Measurements from ENCODE around the gene ANXA4.
"Not testable (repeated sequence)": the region's sequence is repeated elsewhere in the genome, so short reads cannot be mapped to it uniquely, and the experiment has no call there.

Gene ANXA4

DNA sequence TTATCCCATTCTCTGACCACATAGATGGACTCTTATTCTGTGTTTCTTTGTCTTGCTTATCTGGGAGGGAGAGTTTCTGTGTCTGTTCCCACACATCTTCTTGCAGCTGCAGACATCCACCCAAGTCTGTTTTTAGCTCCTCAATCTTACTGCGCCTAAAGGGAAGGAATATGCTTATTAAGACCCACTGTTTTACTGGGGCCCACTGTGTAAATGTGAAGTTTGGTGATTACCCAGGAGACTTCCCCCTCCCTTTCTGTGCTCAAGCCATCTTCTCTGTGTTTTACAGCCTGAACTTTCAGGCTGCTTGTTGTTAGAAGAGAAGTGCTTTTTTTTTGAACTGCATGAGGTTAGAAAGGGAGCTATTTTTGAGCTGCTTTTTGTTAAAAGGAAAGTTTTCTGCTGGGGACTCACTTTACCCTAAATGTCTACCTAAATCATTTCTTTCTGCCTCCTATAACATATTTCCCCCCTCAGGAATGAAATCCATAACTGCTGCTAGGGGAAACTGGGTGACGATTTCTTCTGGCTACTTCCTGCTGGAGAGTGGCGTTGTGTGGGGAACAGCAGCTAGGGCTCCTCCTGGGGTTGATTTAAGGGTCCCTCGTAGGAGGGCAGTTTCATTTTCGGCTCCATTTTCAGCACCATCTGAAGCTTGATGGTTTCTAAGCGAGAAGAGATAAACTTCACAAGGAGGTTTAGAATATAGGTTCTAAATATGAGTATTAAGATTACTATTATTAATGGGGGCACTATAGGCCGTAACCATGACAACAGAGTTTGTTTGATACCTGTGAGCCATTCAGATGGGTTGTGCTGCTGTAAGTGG is 48.1 kb downstream of the ANXA4 start:
- Histone ChIP-seq H3K27me3 (ENCODE audit: control insufficient read depth, insufficient read depth, low read length) (no peaks in the 10 kb centered on the region), H3K4me3 (ENCODE audit: low read length) (no peak overlapping the region), H3K9ac (ENCODE audit: low read length) (no peak overlapping the region), H3K9me3 (ENCODE audit: control insufficient read depth, low read length) (no peaks in the 10 kb centered on the region), H3K36me3 (ENCODE audit: control insufficient read depth, insufficient read depth, low read length) (peaks cover 3% of the 10 kb centered on the region), H3K4me1 (ENCODE audit: control insufficient read depth, insufficient read depth, low read length) (peaks cover 7% of the 10 kb centered on the region)

DNA sequence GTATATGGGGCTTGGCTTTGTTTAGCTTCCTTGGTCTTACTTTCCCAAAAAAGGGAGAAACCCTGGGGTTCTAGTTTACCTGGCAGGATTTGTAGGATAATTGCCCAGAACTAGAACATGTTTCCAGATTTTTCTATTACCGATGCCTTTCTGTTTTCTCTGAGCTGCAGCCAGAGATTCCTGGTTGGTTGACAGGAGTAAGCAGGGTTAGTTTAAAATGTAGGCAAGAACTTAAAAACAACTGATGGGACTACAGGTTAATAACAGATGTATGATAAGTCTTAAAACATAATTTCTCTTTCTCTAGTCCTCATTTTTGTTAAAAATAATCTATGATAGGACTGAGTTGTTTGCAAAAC is 48.6 kb downstream of the ANXA4 start:
- Histone ChIP-seq H3K4me3 (ENCODE audit: low read length) (no peak overlapping the region), H3K9me3 (ENCODE audit: control insufficient read depth, low read length) (no peaks in the 10 kb centered on the region), H3K27me3 (ENCODE audit: control insufficient read depth, insufficient read depth, low read length) (no peaks in the 10 kb centered on the region), H3K4me1 (ENCODE audit: control insufficient read depth, insufficient read depth, low read length) (peaks cover 7% of the 10 kb centered on the region), H3K36me3 (ENCODE audit: control insufficient read depth, insufficient read depth, low read length) (peaks cover 3% of the 10 kb centered on the region), H3K9ac (ENCODE audit: low read length) (no peak overlapping the region)

DNA sequence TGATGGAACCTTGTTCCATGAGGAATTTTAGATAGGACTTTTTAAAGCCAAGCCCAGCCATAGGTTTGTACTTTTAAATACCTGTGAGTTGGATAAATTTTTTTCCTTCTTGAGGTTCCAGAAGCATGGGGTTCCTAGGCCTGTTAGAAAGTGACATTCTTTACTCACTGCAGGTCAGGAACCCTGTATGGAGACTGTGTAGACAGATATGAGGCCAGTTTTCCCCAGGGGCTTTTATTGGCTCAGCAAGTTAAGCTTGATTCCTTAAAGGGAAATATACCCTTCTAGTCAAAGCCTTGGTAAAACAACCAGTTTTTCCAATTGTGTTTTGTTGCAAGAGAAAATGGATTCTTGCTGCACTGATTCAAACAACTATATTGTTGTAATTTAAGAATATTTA is 49.1 kb downstream of the ANXA4 start:
- Histone ChIP-seq H3K36me3 (ENCODE audit: control insufficient read depth, insufficient read depth, low read length) (peaks cover 3% of the 10 kb centered on the region), H3K9ac (ENCODE audit: low read length) (no peak overlapping the region), H3K4me1 (ENCODE audit: control insufficient read depth, insufficient read depth, low read length) (peaks cover 7% of the 10 kb centered on the region), H3K9me3 (ENCODE audit: control insufficient read depth, low read length) (no peaks in the 10 kb centered on the region), H3K27me3 (ENCODE audit: control insufficient read depth, insufficient read depth, low read length) (no peaks in the 10 kb centered on the region), H3K4me3 (ENCODE audit: low read length) (no peak overlapping the region)

DNA sequence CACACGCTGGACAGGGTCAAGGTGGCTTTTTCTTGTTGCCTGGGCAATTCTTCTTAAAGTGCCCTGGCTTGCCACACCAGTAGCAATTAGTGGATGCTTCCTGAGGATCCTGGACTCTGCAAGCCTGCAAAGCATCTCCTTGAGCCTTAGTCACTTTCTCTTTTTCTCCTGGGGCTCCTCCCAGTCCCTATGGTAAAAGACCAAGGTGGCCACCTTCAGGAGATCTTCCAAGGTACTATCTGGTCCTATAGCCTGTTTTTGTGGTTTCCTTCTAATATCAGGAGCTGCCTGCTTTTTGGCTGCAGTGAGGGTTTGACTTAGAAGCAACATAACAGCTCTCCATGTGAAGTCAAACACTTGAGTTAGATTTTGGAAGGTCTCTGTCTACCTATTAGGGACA is 54.2 kb downstream of the ANXA4 start:
- H3K4me3 ChIP-seq (ENCODE audit: low read length) = no peak overlapping the region
- H3K36me3 ChIP-seq (ENCODE audit: control insufficient read depth, insufficient read depth, low read length) = peaks cover 5% of the 10 kb centered on the region
- no peaks in the 10 kb centered on the region for H3K9me3 ChIP-seq (ENCODE audit: control insufficient read depth, low read length)
- H3K27me3 ChIP-seq (ENCODE audit: control insufficient read depth, insufficient read depth, low read length) = no peaks in the 10 kb centered on the region
- H3K9ac ChIP-seq (ENCODE audit: low read length) = no peak overlapping the region
- peaks cover 48% of the 10 kb centered on the region for H3K4me1 ChIP-seq (ENCODE audit: control insufficient read depth, insufficient read depth, low read length)

DNA sequence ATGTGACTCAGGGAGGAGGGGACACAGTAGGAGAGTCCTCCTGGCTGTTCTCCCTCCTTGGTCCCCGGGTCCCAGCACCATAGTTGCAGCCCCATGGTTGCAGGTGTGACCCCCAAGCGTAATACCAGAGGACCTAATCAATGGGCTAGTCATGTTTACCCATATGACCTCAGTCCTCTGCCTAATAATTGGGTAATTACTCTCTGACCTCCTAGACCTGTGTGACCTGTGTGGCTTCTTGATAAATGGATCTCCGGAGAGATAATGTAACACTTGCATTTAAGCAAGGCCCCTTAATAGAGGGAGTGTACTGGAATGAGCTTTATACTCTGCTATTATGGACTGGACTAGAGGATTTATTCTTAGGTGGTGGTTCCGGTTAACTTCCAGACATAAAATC is 55.3 kb downstream of the ANXA4 start:
- Histone ChIP-seq H3K9ac (ENCODE audit: low read length) (no peak overlapping the region), H3K36me3 (ENCODE audit: control insufficient read depth, insufficient read depth, low read length) (peaks cover 5% of the 10 kb centered on the region), H3K4me1 (ENCODE audit: control insufficient read depth, insufficient read depth, low read length) (peaks cover 56% of the 10 kb centered on the region), H3K9me3 (ENCODE audit: control insufficient read depth, low read length) (no peaks in the 10 kb centered on the region), H3K27me3 (ENCODE audit: control insufficient read depth, insufficient read depth, low read length) (no peaks in the 10 kb centered on the region), H3K4me3 (ENCODE audit: low read length) (no peak overlapping the region)

DNA sequence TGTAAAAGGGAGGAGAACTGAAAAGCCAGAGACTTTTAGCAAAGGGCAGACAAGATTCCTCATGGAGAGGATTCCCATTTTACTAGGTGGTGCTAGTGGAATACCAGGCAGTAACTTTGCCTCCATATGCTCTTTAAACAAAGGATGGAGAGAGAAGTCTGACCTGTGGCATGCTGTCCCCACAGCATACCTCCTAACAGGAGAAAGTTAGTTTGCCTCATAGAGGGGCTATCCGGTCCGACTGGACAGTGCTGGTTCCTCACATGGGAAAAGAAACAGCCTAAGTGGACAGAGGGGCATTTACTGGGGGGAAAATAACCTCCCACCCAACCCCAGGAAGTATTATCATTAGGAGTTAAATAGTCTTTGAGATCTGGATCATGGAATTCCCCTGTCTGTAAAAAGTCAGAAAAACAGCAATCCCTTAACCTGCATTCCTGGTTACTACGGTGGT is 55.9 kb downstream of the ANXA4 start:
- Histone ChIP-seq H3K4me1 (ENCODE audit: control insufficient read depth, insufficient read depth, low read length) (peaks cover 56% of the 10 kb centered on the region), H3K4me3 (ENCODE audit: low read length) (no peak overlapping the region), H3K27me3 (ENCODE audit: control insufficient read depth, insufficient read depth, low read length) (no peaks in the 10 kb centered on the region), H3K9me3 (ENCODE audit: control insufficient read depth, low read length) (no peaks in the 10 kb centered on the region), H3K9ac (ENCODE audit: low read length) (no peak overlapping the region), H3K36me3 (ENCODE audit: control insufficient read depth, insufficient read depth, low read length) (peaks cover 5% of the 10 kb centered on the region)

DNA sequence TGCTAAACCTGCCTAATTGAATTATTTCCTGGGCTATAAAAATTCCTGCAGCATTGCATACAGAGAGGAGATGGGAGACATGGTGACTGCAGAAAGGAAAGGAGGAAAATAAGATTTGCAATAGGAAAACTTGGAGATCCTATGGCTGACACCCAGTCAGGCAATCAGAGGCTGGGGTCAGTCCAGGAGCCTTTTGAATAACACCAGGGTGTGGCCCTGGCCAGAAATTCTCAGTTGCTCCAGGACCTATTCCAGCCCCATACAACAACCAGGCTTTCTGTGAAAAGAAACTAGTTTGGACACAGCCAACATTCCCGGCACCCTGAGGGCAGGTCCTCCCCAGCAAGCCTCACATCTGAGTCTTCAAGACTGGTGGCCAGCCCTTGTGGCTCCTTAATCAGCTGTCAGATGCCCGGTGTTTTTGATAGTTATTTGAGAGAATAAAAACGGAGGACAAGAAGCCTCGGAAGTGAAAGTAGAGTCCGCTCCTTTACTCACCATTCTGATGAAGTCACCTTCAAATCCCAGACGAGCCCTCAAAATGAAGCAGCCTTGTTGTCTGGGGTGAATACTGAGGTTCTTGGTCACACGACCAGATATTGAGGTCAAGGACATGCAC is 56.5 kb downstream of the ANXA4 start:
- peak overlapping the region; percentile 45 for H3K9ac ChIP-seq (ENCODE audit: low read length)
- no peaks in the 10 kb centered on the region for H3K9me3 ChIP-seq (ENCODE audit: control insufficient read depth, low read length)

DNA sequence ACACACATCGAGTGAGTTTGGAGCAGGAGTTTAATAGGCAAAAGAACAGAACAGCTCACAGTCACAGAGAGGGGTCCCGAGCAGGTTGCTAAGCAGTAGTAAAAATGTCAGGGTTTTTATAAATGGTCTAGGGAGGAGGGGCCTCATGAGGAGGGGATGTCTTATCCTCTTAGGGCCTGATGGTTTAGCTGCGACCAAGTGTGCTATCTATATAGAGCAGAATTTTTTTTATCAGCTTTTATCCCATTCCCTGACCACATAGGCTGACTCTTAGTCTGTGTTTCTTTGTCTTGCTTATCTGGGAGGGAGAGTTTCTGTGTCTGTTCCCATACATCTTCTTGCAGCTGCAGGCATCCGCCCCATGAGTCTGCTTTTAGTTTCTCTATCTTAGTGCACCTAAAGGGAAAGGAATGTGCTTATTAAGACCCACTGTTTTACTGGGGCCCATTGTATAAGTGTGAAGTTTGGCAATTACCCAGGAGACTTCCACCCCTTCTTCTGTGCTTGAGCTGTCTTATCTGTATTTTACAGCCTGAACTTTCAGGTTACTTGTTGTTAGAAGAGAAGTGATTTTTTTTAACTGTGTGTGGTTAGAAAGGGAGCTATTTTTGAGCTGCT is 57.1 kb downstream of the ANXA4 start:
- H3K4me3 ChIP-seq (ENCODE audit: low read length) = no peak overlapping the region
- peak overlapping the region; percentile 45 for H3K9ac ChIP-seq (ENCODE audit: low read length)
- peaks cover 56% of the 10 kb centered on the region for H3K4me1 ChIP-seq (ENCODE audit: control insufficient read depth, insufficient read depth, low read length)
- H3K27me3 ChIP-seq (ENCODE audit: control insufficient read depth, insufficient read depth, low read length) = no peaks in the 10 kb centered on the region
- H3K36me3 ChIP-seq (ENCODE audit: control insufficient read depth, insufficient read depth, low read length) = peaks cover 5% of the 10 kb centered on the region
- H3K9me3 ChIP-seq (ENCODE audit: control insufficient read depth, low read length) = no peaks in the 10 kb centered on the region

More for the DNA sequence above, 56.5 kb downstream of the ANXA4 start:
- Histone ChIP-seq H3K4me1 (ENCODE audit: control insufficient read depth, insufficient read depth, low read length) (peaks cover 56% of the 10 kb centered on the region), H3K27me3 (ENCODE audit: control insufficient read depth, insufficient read depth, low read length) (no peaks in the 10 kb centered on the region), H3K36me3 (ENCODE audit: control insufficient read depth, insufficient read depth, low read length) (peaks cover 5% of the 10 kb centered on the region), H3K4me3 (ENCODE audit: low read length) (no peak overlapping the region)

DNA sequence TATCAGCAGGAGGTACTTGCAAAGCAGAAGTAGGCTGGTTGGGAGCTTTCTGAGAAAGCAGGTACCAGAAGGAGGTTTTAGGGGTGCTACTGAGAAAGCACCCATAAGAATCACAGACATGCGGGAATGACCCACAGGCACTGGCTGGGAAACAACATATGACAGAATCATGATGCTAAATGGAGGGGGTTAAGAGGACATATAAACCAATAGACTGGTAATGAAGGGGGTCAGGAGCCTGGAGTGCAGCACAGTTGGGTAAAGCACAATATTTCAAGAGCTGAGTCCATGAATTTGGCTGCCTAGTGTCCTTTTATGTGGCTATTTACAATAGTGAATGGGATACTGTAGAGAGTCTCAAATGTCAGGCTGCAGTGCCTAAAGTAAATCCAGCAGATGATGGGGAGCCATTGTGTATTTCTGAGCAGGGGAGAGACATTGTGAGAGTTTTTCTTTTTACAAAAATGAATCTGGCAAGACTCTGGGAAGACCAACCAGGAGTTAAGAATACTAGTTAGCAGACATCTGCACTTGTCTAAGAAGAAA is 59.9 kb downstream of the ANXA4 start:
- Histone ChIP-seq H3K4me1 (ENCODE audit: control insufficient read depth, insufficient read depth, low read length) (peaks cover 51% of the 10 kb centered on the region), H3K36me3 (ENCODE audit: control insufficient read depth, insufficient read depth, low read length) (peaks cover 5% of the 10 kb centered on the region), H3K9ac (ENCODE audit: low read length) (no peak overlapping the region)

DNA sequence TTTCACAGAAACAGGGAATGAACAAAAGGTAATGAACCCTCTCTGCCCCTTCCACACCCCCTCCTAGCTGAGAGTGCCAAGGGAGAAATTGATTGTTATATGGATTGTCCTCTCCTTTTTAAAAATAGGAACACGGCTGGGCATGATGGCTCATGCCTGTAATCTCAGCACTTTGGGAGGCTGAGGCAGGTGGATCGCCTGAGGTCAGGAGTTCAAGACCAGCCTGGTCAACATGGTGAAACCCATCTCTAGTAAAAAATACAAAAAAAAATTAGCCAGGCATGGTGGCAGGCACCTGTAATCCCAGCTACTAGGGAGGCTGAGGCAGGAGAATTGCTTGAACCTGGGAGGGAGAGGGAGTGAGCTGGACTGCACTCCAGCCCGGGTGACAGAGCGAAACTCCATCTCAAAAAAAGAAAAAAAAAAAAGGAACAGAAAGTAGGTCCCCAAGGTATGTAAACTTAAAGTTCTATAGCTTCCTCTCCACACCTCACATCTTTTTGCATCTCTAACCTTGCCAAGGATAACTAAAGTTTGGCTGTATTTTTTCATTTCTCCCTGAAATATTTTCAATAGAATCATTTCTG is 60.9 kb downstream of the ANXA4 start:
- H3K9ac ChIP-seq (ENCODE audit: low read length); H3K36me3 ChIP-seq (ENCODE audit: control insufficient read depth, insufficient read depth, low read length); H3K27me3 ChIP-seq (ENCODE audit: control insufficient read depth, insufficient read depth, low read length); H3K4me3 ChIP-seq (ENCODE audit: low read length); H3K9me3 ChIP-seq (ENCODE audit: control insufficient read depth, low read length): not testable (repeated sequence)
- peaks cover 41% of the 10 kb centered on the region for H3K4me1 ChIP-seq (ENCODE audit: control insufficient read depth, insufficient read depth, low read length)

More for the DNA sequence above, 59.9 kb downstream of the ANXA4 start:
- no peak overlapping the region for H3K4me3 ChIP-seq (ENCODE audit: low read length)
- no peaks in the 10 kb centered on the region for H3K9me3 ChIP-seq (ENCODE audit: control insufficient read depth, low read length)
- H3K27me3 ChIP-seq (ENCODE audit: control insufficient read depth, insufficient read depth, low read length) = no peaks in the 10 kb centered on the region

DNA sequence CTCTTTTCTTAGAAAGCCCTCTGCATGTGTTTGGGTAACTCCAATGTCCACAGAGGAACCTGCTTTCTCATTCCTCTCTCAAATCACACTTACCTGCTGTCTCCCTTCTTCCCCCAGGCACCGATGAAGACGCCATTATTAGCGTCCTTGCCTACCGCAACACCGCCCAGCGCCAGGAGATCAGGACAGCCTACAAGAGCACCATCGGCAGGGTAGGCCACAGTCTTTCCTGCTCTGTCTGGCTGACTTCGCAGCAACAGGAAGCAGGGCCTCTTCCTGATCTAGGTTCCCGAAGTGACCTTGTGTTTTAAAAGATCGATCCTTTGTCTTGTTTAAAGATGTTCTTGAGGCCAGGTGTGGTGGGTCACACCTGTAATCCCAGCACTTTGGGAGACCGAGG is 62.5 kb downstream of the ANXA4 start:
- H3K4me3 ChIP-seq (ENCODE audit: low read length) = no peak overlapping the region
- H3K4me1 ChIP-seq (ENCODE audit: control insufficient read depth, insufficient read depth, low read length) = peaks cover 25% of the 10 kb centered on the region
- no peaks in the 10 kb centered on the region for H3K9me3 ChIP-seq (ENCODE audit: control insufficient read depth, low read length)
- H3K9ac ChIP-seq (ENCODE audit: low read length) = no peak overlapping the region
- no peaks in the 10 kb centered on the region for H3K27me3 ChIP-seq (ENCODE audit: control insufficient read depth, insufficient read depth, low read length)
- peaks cover 12% of the 10 kb centered on the region for H3K36me3 ChIP-seq (ENCODE audit: control insufficient read depth, insufficient read depth, low read length)

DNA sequence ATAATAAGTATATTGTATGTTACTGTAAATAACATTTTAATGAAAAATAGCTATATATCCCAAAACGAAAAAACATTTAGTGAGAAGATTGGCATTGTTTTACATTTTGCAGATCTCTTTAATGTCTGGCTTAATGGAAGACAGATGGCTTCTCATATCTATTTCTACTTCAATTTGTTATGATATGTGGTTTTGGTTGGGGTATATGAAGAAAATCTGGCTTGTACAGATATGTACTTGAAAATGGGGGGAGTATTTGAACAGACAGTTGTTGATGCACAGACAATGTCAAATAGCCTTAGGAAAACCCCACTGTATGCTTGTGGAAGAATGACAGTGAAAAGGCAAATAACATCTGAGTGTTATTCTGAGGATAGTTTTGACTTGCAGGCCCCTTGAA is 64.0 kb downstream of the ANXA4 start:
- Histone ChIP-seq H3K36me3 (ENCODE audit: control insufficient read depth, insufficient read depth, low read length) (peaks cover 22% of the 10 kb centered on the region), H3K9me3 (ENCODE audit: control insufficient read depth, low read length) (no peaks in the 10 kb centered on the region), H3K9ac (ENCODE audit: low read length) (no peak overlapping the region), H3K4me3 (ENCODE audit: low read length) (no peak overlapping the region), H3K27me3 (ENCODE audit: control insufficient read depth, insufficient read depth, low read length) (no peaks in the 10 kb centered on the region), H3K4me1 (ENCODE audit: control insufficient read depth, insufficient read depth, low read length) (peaks cover 11% of the 10 kb centered on the region)
